Measurements from ENCODE around the gene FBXO22. TPM values are rescaled to one million over a fixed set of nuclear protein-coding genes. Genes with fewer than 3 reads are reported as not detected.

FBXO22 gene
- total and polyA plus RNA-seq, 2 of the 8 experiments (the other 6 are each of a cell fraction or from before 2014, with no cell fraction given) = 33.2 to 67.3 TPM

DNA sequence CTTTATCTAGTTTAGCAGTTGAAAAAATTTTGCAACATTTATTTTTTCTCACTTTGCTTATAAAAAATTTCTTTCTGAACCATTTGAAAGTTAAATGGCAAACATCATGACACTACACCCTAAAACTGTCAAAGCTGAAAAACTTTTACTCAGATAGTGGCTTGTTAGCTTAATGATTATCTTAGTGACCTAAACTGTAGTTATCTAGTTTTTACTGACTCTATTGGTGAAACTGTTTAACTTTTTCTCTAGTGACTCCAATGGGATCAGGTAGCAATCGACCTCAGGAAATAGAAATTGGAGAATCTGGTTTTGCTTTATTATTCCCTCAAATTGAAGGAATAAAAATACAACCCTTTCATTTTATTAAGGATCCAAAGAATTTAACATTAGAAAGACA, 13.3 kb downstream of the FBXO22 start:
- Histone ChIP-seq H3K18ac (ENCODE audit: extremely low read depth, low read length) (no peak overlapping the region), H3K56ac (replicated peaks; ENCODE audit: insufficient read length, low read depth, low read length) (no peak overlapping the region), H4K5ac (ENCODE audit: insufficient read length, low read depth, low read length) (no peak overlapping the region), H2BK20ac (ENCODE audit: low read length) (no peak overlapping the region), H3K4me2 (ENCODE audit: insufficient read depth in 1 of 2, low read depth in 2 of 2, low read length in 2 of 2) (no peak overlapping the region), H4K91ac (replicated peaks; ENCODE audit: insufficient read length, low read length) (no peak overlapping the region), H3K9me3 (ENCODE audit: insufficient read depth in 2 of 2, low read depth in 1 of 2, low read length in 1 of 2) (no peaks in the 10 kb centered on the region), H3K14ac (ENCODE audit: insufficient read length) (no peak overlapping the region), H2BK15ac (ENCODE audit: low read length) (no peak overlapping the region), H2BK120ac (replicated peaks; ENCODE audit: low read depth, low read length) (no peak overlapping the region), H3K79me2 (ENCODE audit: control insufficient read depth in 1 of 2, insufficient read depth in 2 of 2, low read length in 2 of 2) (peaks cover under 1 to 39% of the 10 kb centered on the region in 2 experiments; a peak in 3 of 4 replicates), H3K4ac (replicated peaks; ENCODE audit: insufficient read length, low read depth, low read length) (no peak overlapping the region), H3K23ac (ENCODE audit: insufficient read length) (no peak overlapping the region), H2AK5ac (ENCODE audit: low read depth, low read length) (no peak overlapping the region), H3K36me3 (ENCODE audit: control insufficient read depth in 2 of 4, insufficient read depth in 4 of 4, low read length in 3 of 4) (peaks cover 4 to 46% (median 35%) of the 10 kb centered on the region in 4 experiments; a peak in 7 of 8 replicates), H2AFZ (ENCODE audit: low read length) (no peak overlapping the region), H4K8ac (ENCODE audit: extremely low read depth, insufficient read depth, low read length) (no peak overlapping the region), H4K20me1 (replicated peaks in 1 of 2; ENCODE audit: control insufficient read depth in 1 of 2, insufficient read depth in 2 of 2, low read length in 2 of 2) (peaks cover 3 to 6% of the 10 kb centered on the region in 2 experiments), H3K27ac (ENCODE audit: low read depth, low read length) (no peak overlapping the region), H3K4me1 (replicated peaks in 1 of 4; ENCODE audit: control insufficient read depth in 3 of 4, insufficient read depth in 4 of 4, low read length in 3 of 4) (no peaks in the 10 kb centered on the region), H2BK12ac (ENCODE audit: low read depth, low read length) (no peak overlapping the region), H3K27me3 (replicated peaks in 1 of 4; ENCODE audit: control insufficient read depth in 3 of 4, extremely low read depth in 1 of 4, insufficient read depth in 3 of 4, low read length in 3 of 4) (no peaks in the 10 kb centered on the region), H3K23me2 (ENCODE audit: low read depth, low read length) (no peaks in the 10 kb centered on the region), H3K9ac (replicated peaks in 1 of 4; ENCODE audit: extremely low read depth in 1 of 4, low read depth in 3 of 4, low read length in 3 of 4) (no peak overlapping the region), H3K79me1 (ENCODE audit: low read depth, low read length) (peaks cover 3% of the 10 kb centered on the region; the same call in 1 of the 2 replicates), H2BK5ac (ENCODE audit: low read depth, low read length) (no peak overlapping the region), H3K4me3 (ENCODE audit: extremely low read depth in 1 of 4, insufficient read depth in 2 of 4, low read depth in 3 of 4, low read length in 4 of 4) (no peak overlapping the region)
- DNase-seq (ENCODE audit: low read depth in 1 of 2, low spot score in 2 of 2) (no peak), FAIRE-seq (no peak)
- 100% methylated on average over 1 of the region's 1 CpG; no CpG with 5 or more reads in 1 of the 2 experiments for WGBS, 2 experiments (ENCODE audit: extremely low coverage in 1 of 2, insufficient coverage in 1 of 2, insufficient read length in 1 of 2, insufficient replicate concordance in 2 of 2, low coverage in 1 of 2, low lambda C conversion rate in 2 of 2, missing lambda C conversion rate in 1 of 2)
- no peak for TF ChIP-seq SP4 (IDR thresholded peaks at IDR 0.05; ENCODE audit: low read length)
- no peak for TF ChIP-seq NANOG (IDR thresholded peaks at IDR 0.05; ENCODE audit: insufficient read depth, low read depth, low read length, poor library complexity, severe bottlenecking)
- no peak for TF ChIP-seq HDAC2 (IDR thresholded peaks at IDR 0.05; ENCODE audit: borderline replicate concordance in 1 of 2, low read depth in 2 of 2, low read length in 2 of 2)
- no peak for TF ChIP-seq SP2 (IDR thresholded peaks at IDR 0.05; ENCODE audit: low read length)
- TF ChIP-seq RAD21 (IDR thresholded peaks at IDR 0.05 in 1 of 2, conservative IDR thresholded peaks at IDR 0.05 in 1 of 2; ENCODE audit: low read depth in 2 of 2, low read length in 2 of 2) = no peak
- TF ChIP-seq CHD1 (IDR thresholded peaks at IDR 0.05; ENCODE audit: low read depth, low read length) = no peak
- TF ChIP-seq ASH2L (IDR thresholded peaks at IDR 0.05; ENCODE audit: low read length) = no peak
- TF ChIP-seq MAFK (IDR thresholded peaks at IDR 0.05; ENCODE audit: low read depth, low read length) = no peak
- TF ChIP-seq, protein P1, sequence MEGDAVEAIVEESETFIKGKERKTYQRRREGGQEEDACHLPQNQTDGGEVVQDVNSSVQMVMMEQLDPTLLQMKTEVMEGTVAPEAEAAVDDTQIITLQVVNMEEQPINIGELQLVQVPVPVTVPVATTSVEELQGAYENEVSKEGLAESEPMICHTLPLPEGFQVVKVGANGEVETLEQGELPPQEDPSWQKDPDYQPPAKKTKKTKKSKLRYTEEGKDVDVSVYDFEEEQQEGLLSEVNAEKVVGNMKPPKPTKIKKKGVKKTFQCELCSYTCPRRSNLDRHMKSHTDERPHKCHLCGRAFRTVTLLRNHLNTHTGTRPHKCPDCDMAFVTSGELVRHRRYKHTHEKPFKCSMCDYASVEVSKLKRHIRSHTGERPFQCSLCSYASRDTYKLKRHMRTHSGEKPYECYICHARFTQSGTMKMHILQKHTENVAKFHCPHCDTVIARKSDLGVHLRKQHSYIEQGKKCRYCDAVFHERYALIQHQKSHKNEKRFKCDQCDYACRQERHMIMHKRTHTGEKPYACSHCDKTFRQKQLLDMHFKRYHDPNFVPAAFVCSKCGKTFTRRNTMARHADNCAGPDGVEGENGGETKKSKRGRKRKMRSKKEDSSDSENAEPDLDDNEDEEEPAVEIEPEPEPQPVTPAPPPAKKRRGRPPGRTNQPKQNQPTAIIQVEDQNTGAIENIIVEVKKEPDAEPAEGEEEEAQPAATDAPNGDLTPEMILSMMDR (IDR thresholded peaks at IDR 0.05; ENCODE audit: control extremely low read depth in 1 of 3, insufficient read depth in 1 of 3, low read depth in 1 of 3, low read length in 3 of 3) = no peak
- TF ChIP-seq EP300 (IDR thresholded peaks at IDR 0.05; ENCODE audit: borderline replicate concordance in 1 of 2, low read depth in 2 of 2, low read length in 2 of 2) = no peak
- no peak for TF ChIP-seq POLR2AphosphoS5 (IDR thresholded peaks at IDR 0.05; ENCODE audit: low read depth, low read length)
- ChIA-PET POLR2A (ENCODE audit: partially characterized antibody) (no interaction called here), CTCF (ENCODE audit: partially characterized antibody) (interaction anchor here (2.3 kb wide), 1 partner anchor 12 kb away, joined by 8 read pairs; no protein-coding TSS in a partner anchor)
